GM12891 (cell line): ENCODE measurements around the gene LMO7.
A peak's percentile ranks its signal among the peaks of the same experiment; 100 is the strongest.

Source experiments
- DNase-seq: peaks from one replicate; pipeline ENCODE4 v3.0.0; 2011; ENCODE audit warnings: low spot score; ENCODE audit not compliant: insufficient read length
- FAIRE-seq: peaks from 2 replicates; lab custom pipeline; 2011; peaks lifted over from hg19 to GRCh38; lab: Jason Lieb, UNC
- PAX5 ChIP-seq: IDR thresholded peaks from 2 replicates; pipeline ENCODE4 v1.6.1; 2011; ENCODE audit warnings: low read length, moderate library complexity, mild to moderate bottlenecking; ENCODE audit not compliant: insufficient read depth, severe bottlenecking
- POLR2A ChIP-seq: IDR thresholded peaks from 2 replicates; pipeline ENCODE4 v1.6.1; 2011; ENCODE audit warnings: low read depth, low read length, control low read depth
- POLR2AphosphoS5 ChIP-seq: IDR thresholded peaks from 2 replicates; pipeline ENCODE4 v1.6.1; 2011; ENCODE audit warnings: low read depth, low read length, control low read depth
- POU2F2 ChIP-seq: IDR thresholded peaks from 2 replicates; pipeline ENCODE4 v1.6.1; 2011; ENCODE audit warnings: low read depth, mild to moderate bottlenecking, control low read depth, low read length, moderate library complexity
- SPI1 ChIP-seq: IDR thresholded peaks from 2 replicates; pipeline ENCODE4 v1.6.1; 2011; ENCODE audit warnings: low read depth, low read length, control low read depth
- TAF1 ChIP-seq: IDR thresholded peaks from 2 replicates; pipeline ENCODE4 v1.6.1; 2011; ENCODE audit warnings: low read depth, low read length, control low read depth

The LMO7 gene

GRCh38 chr13:75876142-75877050, 240.3 kb downstream of the LMO7 start:
- peak; percentile 10 for DNase-seq
- peak; percentile 88 for FAIRE-seq
- TF ChIP-seq TAF1 (no peak), PAX5 (no peak)

- FAIRE-seq (no peak), DNase-seq (no peak)
- TF ChIP-seq SPI1 (no peak), PAX5 (no peak), POU2F2 (no peak), POLR2A (no peak), POLR2AphosphoS5 (no peak), TAF1 (no peak)
Measured at GRCh38 chr13:75877071-75877470, 240.9 kb downstream of the LMO7 start.

- FAIRE-seq (no peak), DNase-seq (no peak)
- no peak for TF ChIP-seq POLR2A
- no peak for TF ChIP-seq POLR2AphosphoS5
- TF ChIP-seq TAF1, result no peak
- TF ChIP-seq POU2F2, result no peak
- TF ChIP-seq PAX5, result no peak
- TF ChIP-seq SPI1, result no peak
Measured at GRCh38 chr13:75879656-75880055, 243.5 kb downstream of the LMO7 start.

GRCh38 chr13:75881109-75881775, 245.1 kb downstream of the LMO7 start:
- no peak for FAIRE-seq
- no peak for DNase-seq
- TF ChIP-seq PAX5 (no peak), SPI1 (peak; percentile 47; the same call in 1 of the 2 replicates)

GRCh38 chr13:75882261-75882660, 246.1 kb downstream of the LMO7 start:
- FAIRE-seq, result no peak

GRCh38 chr13:75889427-75889826, 253.3 kb downstream of the LMO7 start:
- DNase-seq (no peak), FAIRE-seq (no peak)
- TF ChIP-seq PAX5 (no peak), SPI1 (no peak), TAF1 (no peak)

More at GRCh38 chr13:75882261-75882660, 246.1 kb downstream of the LMO7 start:
- DNase-seq, result no peak
- no peak for TF ChIP-seq SPI1
- TF ChIP-seq TAF1, result no peak

- no peak for FAIRE-seq
- TF ChIP-seq POU2F2 (no peak), TAF1 (no peak), PAX5 (no peak), SPI1 (no peak), POLR2A (no peak), POLR2AphosphoS5 (no peak)
- no peak for DNase-seq
Measured at GRCh38 chr13:75895168-75895567, 259.0 kb downstream of the LMO7 start.

GRCh38 chr13:75896271-75896670, 260.1 kb downstream of the LMO7 start:
- TF ChIP-seq SPI1, result no peak
- TF ChIP-seq POU2F2, result no peak
- no peak for TF ChIP-seq POLR2AphosphoS5
- TF ChIP-seq POLR2A, result no peak
- no peak for TF ChIP-seq TAF1
- TF ChIP-seq PAX5, result no peak
- FAIRE-seq (no peak), DNase-seq (no peak)

GRCh38 chr13:75897386-75897785, 261.3 kb downstream of the LMO7 start:
- no peak for DNase-seq
- no peak for FAIRE-seq
- TF ChIP-seq POLR2AphosphoS5 (no peak), TAF1 (no peak), PAX5 (no peak), SPI1 (no peak), POLR2A (no peak), POU2F2 (no peak)

GRCh38 chr13:75901501-75901900, 265.4 kb downstream of the LMO7 start:
- TF ChIP-seq POU2F2 (no peak), TAF1 (no peak), PAX5 (no peak), POLR2A (no peak), SPI1 (no peak), POLR2AphosphoS5 (no peak)
- FAIRE-seq, result no peak
- no peak for DNase-seq
